CD4-positive, alpha-beta T cell treated with Interleukin-10 for 1 hour (primary cell): ENCODE data around the gene ZYG11A.
"Not testable (repeated sequence)": the region's sequence is repeated elsewhere in the genome, so short reads cannot be mapped to it uniquely, and the experiment has no call there.

Experiments
- DNase-seq: peaks from one replicate; pipeline ENCODE4 v3.0.0-alpha.2; 2020

The ZYG11A gene

DNA sequence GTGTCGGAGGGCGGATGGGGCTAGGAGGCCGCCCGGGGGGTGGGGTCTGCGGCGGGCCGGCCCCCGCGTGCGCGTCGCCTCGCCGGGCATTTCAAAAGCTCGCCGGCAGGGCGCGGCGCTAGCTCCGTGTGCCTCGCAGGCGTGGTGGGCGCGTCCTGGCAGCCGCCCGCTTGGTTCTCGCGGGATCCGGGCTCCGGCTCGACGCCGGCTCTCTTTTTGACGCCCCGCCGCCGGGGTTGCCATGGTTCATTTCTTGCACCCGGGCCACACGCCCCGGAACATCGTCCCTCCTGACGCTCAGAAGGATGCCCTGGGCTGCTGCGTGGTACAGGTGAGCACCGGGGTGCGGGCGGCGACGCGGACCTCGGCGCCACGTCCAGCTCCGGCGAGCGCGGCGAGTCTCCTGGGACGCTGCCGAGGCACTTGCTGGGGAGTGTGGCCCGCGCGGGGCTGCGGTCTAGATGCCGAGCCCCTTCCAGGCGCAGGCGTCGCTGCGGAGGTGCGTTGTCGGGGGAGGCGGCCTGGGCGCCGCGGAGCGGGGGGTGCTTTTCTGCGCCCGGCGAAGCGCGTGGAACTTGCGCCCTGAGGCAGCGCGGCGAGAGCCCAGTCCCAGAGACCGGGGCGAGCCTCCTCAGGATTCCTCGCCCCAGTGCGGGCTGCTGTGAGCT lies at the start of gene ZYG11A:
Gene ZYG11A, plus strand, starts transcription at position 118 of the 668 bp plus-strand sequence. Its CDS starts 124 bp downstream, at position 242.
- DNase-seq: peak; percentile 69

DNA sequence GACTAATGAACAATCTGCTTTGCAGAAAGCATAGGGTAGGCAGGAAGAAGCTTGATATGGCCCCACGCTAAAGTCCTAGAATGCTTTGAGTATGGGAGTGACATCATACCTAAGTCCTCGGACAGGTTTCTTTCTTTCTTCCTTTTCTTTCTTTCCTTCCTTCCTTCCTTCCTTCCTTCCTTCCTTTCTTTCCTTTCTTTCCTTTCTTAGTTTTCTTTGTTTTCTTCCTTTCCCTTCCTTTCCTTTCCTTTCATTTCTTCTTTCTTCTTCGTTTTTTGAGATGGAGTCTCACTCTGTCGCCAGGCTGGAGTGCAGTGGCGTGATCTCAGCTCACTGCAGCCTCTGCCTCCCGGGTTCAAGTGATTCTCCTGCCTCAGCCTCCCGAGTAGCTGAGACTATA lies 48.8 kb upstream of the ZYG11A start:
- not testable (repeated sequence) for DNase-seq

DNA sequence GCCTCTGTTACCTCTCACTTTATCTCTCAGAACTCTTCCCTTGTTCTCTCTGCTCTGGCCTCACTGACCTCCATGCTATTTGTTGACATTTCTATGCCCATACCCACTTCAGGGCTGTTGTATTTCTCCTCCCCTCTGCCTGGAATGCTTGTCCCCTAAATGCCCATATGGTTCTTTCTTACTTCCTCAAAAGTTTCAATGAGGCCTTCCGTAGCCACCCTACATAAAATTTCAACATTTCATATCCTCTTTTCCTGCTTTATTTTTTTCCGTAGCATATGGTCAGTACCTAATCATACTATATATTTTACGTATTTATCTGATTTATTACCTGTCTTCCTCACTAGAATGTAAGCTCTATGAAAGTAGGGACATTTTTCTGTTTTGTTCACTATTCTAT lies 47.1 kb upstream of the ZYG11A start:
- DNase-seq: no peak

DNA sequence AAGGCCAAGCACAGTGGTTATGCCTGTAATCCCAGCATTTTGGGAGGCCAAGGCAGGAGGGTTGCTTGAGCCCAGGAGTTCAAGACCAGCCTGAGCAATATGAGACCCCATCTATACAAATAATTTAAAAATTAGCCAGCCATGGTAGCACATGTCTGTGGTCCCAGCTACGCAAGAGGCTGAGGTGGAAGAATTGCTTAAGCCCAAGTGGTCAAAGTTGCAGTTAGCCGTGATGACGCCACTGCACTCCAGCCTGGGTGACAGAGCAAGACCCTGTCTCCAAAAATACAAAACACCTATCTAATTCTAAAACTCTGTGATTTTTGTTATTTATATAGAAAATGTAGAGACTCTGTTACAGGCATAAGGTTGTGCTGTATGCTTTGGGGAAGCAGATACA lies 44.2 kb upstream of the ZYG11A start:
- no peak for DNase-seq

DNA sequence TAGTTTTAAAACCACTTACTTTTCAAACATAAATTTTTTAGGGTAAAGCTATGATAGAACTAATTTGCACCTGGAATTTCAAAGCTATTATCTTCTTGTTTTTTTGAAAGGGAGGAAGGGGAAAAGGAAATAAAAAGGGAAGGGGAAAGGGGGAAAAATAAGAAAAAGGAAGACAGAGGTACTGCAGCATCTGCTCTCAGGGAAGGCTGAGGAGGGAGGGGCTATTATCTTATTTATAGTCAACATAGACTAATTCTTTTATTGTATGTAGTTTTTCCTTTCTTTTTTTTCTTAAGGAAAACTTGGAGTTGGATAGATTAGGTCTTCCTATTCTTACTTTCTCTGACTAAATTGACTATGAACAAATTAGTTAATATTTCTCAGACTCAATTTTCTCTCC lies 41.5 kb upstream of the ZYG11A start:
- no peak for DNase-seq

DNA sequence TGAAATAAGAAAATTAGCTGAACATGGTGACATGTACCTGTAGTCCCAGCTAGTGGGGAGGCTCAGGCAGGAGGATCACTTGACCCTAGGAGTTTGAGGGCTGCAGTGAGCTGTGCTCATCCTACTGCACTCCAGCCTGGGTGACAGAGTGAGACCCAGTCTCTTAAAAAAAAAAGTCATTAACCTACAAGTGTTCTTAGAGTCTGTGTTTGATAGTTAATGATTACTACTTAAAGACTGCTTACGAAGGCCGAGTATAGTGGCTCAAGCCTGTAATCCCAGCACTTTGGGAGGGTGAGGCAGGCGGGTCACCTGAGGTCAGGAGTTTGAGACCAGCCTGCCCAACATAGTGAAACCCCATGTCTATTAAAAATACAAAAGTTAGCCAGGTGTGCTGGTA lies 38.5 kb upstream of the ZYG11A start:
- not testable (repeated sequence) for DNase-seq

DNA sequence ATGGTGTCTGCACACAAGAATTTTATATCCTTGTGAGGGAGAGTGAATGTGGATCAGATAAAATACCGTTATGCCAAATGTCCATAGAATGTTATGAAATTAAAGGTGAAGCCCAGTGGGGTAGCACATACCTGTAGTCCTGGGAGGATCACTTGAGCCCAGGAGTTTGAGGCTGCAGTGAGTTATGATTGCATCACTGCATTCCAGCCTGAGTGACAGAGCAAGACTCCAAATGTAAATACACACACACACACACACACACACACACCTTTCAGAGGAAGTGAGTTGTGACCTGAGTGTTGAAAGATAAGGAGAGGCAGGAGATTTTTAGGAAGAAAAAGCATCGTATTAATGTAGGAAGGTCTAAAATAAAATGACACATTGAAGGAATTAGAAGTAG lies 28.1 kb upstream of the ZYG11A start:
- DNase-seq: no peak

DNA sequence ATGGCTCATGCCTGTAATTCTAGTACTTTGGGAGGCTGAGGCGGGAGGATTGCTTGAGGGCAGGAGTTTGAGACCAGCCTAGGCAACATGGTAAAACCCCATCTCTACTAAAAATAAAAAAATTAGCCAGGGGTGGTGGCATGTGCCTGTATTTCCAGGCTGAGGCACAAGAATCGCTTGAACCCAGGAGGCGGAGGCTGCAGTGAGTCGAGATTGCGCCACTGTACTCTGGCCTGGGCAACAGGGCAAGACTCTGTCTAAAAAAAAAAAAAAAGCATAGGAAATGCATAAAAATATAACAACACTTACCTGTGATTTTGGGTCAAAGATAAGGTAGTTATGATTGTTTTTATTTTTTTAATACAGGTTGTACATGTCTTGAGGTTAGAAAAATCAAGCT lies 21.7 kb upstream of the ZYG11A start:
- DNase-seq: not testable (repeated sequence)

DNA sequence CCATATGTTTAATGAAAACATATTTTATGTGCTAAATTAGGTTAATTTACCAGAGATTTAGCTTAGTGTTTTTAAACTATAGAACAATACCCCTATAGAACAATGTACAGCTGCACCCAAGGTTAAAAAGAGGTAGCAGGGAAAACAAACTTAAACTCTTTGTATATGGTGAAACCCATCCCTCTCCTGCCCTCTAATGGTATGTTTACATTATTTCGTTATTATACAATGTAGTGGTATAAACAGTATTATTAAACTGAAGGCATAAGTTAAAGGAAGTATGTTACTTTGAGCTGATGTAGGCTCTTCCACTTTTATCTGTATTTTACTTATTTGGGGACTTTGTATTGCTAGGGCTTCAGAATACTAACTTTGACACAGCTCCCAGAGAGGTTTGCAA lies 16.7 kb upstream of the ZYG11A start:
- DNase-seq: no peak

DNA sequence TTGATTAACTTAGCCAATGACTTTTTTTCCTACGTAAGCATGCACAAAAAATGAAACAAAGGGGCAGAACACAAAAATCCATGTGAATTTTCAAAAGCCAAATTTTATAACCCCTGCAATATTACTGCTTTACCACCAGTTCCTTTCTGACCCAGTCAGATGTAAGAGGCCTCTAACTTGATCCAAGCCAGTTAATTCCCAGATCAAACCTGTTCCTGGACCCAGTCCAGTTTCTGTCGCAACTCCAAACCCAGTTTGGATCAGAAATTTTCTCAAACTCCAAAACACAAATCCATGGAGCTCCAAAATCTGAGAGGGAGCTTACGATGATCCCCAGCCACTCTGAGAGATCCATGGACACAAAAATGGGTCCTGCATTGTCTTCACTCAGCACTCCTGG lies 7.8 kb upstream of the ZYG11A start:
- DNase-seq: no peak

DNA sequence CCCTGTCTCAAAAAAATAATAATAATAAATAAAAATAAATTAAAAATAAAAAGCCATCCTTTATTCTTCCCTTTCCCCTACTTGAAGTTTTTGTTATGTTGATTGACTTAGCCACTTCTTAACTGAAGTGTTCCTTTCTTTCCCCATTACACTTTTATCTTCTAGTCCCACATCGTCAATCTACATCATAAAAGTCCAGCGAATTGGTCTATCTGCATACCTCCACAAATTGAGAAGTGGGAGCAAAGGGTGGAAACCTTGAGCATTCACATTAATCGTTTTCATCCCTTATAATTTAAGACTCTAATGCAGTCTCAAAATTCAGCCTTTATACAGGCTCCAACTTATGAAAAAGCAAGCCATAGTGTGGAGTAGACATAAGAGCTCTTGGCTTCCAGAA lies 6.5 kb upstream of the ZYG11A start:
- DNase-seq: no peak

DNA sequence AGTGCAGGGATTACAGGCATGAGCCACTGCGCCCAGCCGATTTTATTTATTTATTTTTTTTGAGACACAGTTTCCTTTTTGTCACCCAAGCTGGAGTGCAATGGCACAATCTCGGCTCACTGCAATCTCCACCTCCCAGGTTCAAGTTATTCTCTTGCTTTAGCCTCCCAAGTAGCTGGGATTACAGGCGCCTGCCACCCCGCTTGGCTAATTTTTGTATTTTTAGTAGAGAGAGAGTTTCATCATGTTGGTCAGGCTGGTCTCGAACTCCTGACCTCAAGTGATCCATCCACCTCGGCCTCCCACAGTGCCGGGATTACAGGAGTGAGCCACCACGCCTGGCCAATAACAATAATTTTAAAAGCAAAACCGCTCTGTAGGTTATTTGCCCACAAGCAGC lies 3.4 kb upstream of the ZYG11A start:
- not testable (repeated sequence) for DNase-seq

DNA sequence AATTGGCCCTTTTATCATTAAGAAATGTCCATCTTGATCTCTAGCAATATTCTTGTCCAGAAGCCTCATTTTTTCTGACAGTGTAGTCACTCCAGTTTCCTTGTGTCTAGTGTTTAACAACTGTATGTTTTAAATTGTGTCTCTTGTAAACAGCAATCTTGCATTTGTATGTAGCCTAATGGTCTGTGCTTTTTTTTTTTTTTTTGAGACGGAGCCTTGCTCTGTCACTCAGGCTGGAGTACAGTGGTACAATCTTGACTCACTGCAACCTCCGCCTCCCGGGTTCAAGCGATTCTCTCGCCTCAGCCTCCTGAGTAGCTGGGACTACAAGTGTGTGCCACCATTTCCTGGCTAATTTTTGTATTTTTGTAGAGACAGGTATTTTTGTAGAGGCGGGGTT lies 2.6 kb downstream of the ZYG11A start:
- DNase-seq: not testable (repeated sequence)

DNA sequence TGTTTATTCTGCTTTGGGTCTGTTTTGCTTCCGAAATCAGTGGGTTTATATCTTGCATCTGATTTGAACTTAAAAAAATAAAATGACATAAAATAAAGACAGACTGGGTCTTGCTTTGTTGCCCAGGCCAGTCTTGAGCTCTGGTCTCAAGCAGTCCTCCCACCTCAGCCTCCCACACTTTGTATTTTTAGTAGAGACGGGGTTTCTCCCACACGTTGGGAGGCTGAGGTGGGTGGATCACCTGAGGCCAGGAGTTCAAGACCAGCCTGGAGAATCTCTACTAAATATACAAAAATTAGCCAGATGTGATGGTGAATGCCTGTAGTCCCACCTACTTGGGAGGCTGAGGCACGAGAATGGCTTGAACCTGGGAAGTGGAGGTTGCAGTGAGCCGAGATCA lies 5.9 kb downstream of the ZYG11A start:
- no peak for DNase-seq

DNA sequence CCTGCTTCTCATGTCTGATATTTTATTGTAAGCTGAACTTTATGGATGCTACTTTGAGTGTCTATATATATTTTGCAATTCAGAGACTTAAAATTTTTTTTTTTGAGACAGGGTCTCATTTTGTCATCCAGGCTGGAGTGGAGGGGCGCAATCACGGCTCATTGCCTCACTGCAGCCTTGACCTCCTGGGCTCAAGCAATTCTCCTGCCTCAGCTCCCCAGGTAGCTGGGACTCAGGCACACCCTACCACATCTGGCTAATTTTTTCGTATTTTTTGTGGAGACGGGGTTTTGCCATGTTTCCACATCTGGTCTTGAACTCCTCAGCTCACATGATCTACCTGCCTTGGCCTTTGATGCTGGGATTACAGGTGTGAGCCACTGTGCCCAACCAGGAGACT lies 8.4 kb downstream of the ZYG11A start:
- no peak for DNase-seq

DNA sequence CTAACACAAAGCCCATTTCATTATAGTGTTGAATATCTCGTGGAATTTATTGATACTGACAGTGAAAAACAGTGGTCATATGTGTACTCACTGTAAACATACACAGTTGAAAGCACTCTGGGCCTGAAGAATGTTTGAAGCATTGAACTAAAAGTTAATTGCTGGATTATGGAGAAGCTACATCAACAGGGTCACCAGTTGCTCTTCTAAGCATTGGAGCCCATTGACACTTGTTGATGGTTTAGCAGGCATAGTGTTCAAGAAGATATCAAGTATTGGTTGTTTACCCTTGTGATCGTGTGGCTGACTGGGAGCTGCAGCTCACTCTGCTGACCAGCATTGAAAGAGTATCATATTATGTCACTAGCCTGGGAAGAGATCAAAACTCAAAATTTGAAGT lies 10.3 kb downstream of the ZYG11A start:
- no peak for DNase-seq

DNA sequence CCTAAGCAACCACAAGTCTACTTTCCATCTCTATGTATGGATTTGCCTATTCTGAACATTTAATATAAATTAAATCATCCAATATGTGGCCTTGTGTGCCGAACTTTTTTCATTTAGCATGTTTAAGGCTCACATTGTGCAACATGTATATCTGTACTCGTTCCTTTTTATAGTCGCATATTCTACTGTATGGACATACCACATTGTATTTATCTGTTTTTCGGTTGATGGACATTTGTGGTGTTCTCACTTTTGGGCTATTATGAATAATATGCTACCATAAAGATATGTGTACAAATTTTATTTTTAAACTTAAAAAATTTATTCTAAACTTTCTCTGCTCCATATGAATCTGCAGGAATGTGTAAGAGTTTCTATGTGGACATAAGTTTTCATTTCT lies 13.0 kb downstream of the ZYG11A start:
- DNase-seq: no peak

DNA sequence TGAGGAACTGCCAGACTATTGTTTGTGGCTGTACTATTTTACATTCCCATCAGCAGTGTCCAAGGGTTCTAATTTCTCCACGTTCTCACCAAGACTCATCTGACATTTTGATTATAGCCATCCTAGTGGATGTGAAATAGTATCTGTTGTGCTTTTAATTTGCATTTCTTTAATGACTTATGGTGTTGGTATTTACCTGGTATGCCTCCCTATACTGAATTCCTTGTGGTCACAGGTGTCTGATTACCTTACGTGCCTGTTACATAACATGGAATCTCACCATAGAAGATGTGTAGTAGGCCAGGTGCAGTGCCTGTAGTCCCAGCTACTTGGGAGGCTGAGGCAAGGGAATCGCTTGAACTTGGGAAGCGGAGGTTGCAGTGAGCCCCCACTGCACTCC lies 13.5 kb downstream of the ZYG11A start:
- DNase-seq: no peak

DNA sequence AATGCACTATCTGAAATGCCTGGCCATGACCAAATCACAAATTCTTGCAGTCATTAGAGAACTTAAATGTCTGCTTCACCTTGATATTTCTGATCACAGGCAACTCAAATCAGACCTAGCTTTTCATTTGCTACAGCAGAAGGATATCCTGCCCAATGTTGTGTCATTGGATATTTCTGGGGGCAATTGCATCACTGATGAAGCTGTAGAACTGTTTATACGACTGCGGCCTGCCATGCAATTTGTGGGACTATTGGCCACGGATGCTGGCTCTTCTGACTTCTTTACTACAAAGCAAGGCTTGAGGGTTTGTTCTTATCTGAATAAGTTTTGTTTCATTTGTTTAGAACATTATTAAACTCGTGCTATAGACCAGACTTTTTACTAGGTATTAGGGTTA lies 14.9 kb downstream of the ZYG11A start:
- no peak for DNase-seq

DNA sequence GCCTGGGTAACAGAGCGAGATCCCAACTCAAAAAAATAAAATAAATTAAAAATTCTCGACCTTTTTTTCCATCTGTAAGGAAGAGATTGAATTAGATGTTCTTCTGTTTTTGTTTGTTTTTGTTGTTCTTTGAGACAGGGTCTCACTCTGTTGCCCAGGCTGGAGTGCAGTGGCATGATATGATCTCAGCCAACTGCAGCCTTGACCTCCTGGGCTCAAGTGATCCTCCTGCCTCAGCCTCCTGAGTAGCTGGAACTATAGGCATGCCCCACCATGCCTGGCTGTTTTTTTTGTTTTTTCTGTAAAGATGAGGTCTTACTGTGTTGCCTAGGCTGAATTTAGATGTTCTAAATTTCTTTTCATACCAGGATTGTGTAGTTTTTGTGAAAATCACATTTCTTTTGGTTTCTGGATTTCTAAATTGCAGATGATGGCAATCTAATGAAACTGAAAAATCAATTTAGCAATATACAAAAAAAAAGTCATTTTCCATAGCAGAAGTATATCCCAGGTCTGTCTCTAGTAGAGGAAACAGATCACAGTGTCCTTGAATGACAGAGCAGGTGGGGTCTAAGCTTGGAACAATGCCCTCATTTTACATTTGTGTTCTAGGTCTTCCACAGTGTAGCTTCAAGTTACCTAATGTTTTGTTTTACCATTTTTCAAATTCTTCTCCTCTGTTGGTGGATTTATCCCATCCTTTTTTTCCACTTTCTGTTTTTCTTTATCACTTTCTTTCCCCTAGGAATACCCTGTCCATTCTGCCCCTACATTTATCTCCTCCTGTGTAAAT lies 20.3 kb downstream of the ZYG11A start:
- no peak for DNase-seq

DNA sequence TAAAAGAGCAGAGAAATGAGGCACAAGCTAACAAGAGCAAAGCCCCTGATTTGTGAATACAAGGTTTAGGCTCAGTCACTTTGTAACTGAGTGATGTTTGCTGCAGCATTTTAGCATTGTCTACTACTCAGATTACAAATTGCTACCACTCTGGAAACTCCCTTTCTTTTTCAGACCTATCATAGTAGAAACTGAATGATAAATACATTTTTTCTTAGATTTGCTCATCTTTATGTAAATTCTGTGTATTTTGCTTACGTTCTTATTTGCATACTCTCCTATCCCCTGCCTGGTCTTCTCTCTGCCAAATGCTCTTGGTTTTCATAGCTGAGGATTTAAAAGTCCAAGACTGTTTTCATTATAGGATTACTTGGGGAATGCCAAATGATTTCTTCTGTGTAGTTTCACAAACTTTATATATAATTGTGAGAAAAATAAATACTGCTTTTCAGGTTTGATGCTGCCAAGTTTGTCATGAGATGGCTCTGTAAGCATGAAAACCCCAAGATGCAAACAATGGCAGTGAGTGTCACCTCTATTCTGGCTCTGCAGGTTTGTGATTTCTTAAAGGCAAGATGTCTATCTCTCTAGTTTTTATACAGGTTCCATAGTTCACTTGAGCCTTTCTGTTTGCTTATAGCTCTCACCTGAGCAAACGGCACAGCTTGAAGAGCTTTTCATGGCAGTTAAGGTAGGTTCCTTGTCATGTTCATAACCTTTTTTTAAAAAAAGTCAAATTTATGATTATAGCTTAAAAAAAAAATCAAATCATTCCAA lies 24.7 kb downstream of the ZYG11A start:
- DNase-seq: no peak

DNA sequence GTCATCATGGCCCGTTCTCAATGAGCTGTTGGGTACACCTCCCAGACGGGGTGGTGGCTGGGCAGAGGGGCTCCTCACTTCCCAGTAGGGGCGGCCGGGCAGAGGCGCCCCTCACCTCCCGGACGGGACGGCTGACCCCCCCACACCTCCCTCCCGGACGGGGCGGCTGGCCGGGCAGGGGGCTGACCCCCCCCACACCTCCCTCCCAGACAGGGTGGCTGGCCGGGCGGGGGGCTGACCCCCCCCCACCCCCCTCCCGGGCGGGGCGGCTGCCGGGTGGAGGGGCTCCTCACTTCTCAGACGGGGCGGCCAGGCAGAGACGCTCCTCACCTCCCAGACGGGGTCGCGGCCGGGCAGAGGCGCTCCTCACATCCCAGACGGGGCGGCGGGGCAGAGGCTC lies 27.2 kb downstream of the ZYG11A start:
- DNase-seq: not testable (repeated sequence)

DNA sequence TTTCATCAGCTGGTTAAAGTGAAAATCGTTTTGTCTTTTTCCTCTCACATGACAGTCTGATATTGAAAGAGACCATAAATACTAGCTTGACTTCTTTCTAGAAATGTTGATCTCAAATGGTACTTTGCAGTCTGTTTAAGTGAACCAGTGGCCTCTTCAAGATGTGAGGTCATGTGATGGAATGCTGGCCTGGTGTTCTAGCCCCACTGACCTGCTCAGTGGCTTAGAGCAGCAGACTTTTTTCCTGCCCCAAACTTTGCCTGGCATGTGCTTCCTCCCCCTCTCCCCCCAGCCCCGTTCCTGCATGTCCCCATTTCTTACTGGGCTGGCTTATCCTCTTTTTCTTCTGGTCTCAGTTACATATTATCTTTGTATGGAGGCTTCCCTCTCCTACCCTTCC lies 34.3 kb downstream of the ZYG11A start:
- no peak for DNase-seq

DNA sequence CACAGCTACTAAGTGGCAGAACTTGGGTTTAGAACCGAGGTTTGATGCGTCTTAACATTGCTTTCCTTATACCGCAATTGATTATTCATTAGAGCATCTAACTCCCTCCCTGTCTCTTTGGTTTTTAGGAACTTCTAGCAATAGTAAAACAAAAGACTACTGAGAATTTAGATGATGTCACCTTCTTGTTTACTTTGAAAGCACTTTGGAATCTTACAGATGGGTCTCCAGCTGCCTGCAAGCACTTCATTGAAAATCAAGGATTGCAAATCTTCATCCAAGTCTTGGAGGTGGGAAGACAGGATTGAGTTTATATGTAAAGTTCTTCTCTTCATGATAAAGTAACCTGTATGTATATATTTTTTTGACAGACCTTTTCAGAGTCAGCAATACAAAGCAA lies 35.0 kb downstream of the ZYG11A start:
- DNase-seq: no peak
